ENCODE measurements around the gene TUG1.

The TUG1 gene

GRCh38 chr22:30989474-30989873 is 20.4 kb downstream of the TUG1 start:
- TF ChIP-seq CTCF (IDR thresholded peaks at IDR 0.05; ENCODE audit: low read depth, low read length, missing control alignments): no peak

GRCh38 chr22:30990690-30991089 is 21.6 kb downstream of the TUG1 start:
- TF ChIP-seq CTCF (IDR thresholded peaks at IDR 0.05; ENCODE audit: low read depth, low read length, missing control alignments): no peak
- in situ Hi-C loops (cut with HindIII; ENCODE audit: low sequenced_read_pairs): no loop called here

More at GRCh38 chr22:30989474-30989873, 20.4 kb downstream of the TUG1 start:
- H3K4me3 ChIP-seq (ENCODE audit: low read depth, low read length): no peak overlapping the region
- in situ Hi-C loops (cut with HindIII; ENCODE audit: low sequenced_read_pairs): no loop called here
- no peak for DNase-seq (ENCODE audit: low read depth)

GRCh38 chr22:30992565-30992964 is 23.5 kb downstream of the TUG1 start:
- no peak overlapping the region for H3K4me3 ChIP-seq (ENCODE audit: low read depth, low read length)
- in situ Hi-C loops (cut with HindIII; ENCODE audit: low sequenced_read_pairs): no loop called here
- DNase-seq (ENCODE audit: low read depth): no peak
- TF ChIP-seq CTCF (IDR thresholded peaks at IDR 0.05; ENCODE audit: low read depth, low read length, missing control alignments): no peak

More at GRCh38 chr22:30990690-30991089, 21.6 kb downstream of the TUG1 start:
- DNase-seq (ENCODE audit: low read depth): no peak
- no peak overlapping the region for H3K4me3 ChIP-seq (ENCODE audit: low read depth, low read length)

GRCh38 chr22:30994960-30995359 is 25.9 kb downstream of the TUG1 start:
- no peak overlapping the region for H3K4me3 ChIP-seq (ENCODE audit: low read depth, low read length)
- DNase-seq (ENCODE audit: low read depth): no peak
- in situ Hi-C loops (cut with HindIII; ENCODE audit: low sequenced_read_pairs): no loop called here
- TF ChIP-seq CTCF (IDR thresholded peaks at IDR 0.05; ENCODE audit: low read depth, low read length, missing control alignments): no peak

- no peak overlapping the region for H3K4me3 ChIP-seq (ENCODE audit: low read depth, low read length)
- no peak for TF ChIP-seq CTCF (IDR thresholded peaks at IDR 0.05; ENCODE audit: low read depth, low read length, missing control alignments)
- DNase-seq (ENCODE audit: low read depth): no peak
- in situ Hi-C loops (cut with HindIII; ENCODE audit: low sequenced_read_pairs): no loop called here
These were observed 27.4 kb downstream of the TUG1 start for GRCh38 chr22:30996462-30996861.

GRCh38 chr22:30998329-30998728 is 29.3 kb downstream of the TUG1 start:
- no peak for DNase-seq (ENCODE audit: low read depth)
- no peak overlapping the region for H3K4me3 ChIP-seq (ENCODE audit: low read depth, low read length)
- in situ Hi-C loops (cut with HindIII; ENCODE audit: low sequenced_read_pairs): no loop called here
- no peak for TF ChIP-seq CTCF (IDR thresholded peaks at IDR 0.05; ENCODE audit: low read depth, low read length, missing control alignments)
